ENCODE measurements around the gene TMEM125.

Gene TMEM125

GRCh38 chr1:43286533-43286932 is 16.8 kb downstream of the TMEM125 start:
- no CpG with 5 or more reads among the region's 5 CpGs for WGBS, 2 donors (ENCODE audit: extremely low coverage in 2 of 2, insufficient read length in 2 of 2, insufficient replicate concordance in 1 of 2)
- Histone ChIP-seq H3K9ac (ENCODE audit: low read depth, low read length, poor library complexity) (no peak overlapping the region), H3K36me3 (replicated peaks in 1 of 2; ENCODE audit: control insufficient read depth in 2 of 2, insufficient read depth in 2 of 2, low read length in 2 of 2) (no peaks in the 10 kb centered on the region), H2BK5ac (ENCODE audit: low read length) (no peak overlapping the region), H3K23ac (ENCODE audit: low read depth, low read length, poor library complexity) (no peak overlapping the region), H3K4me3 (ENCODE audit: low read length in 2 of 2) (no peak overlapping the region), H4K91ac (ENCODE audit: low read depth, low read length, poor library complexity) (no peak overlapping the region), H3K14ac (ENCODE audit: low read length) (no peak overlapping the region), H3K4me2 (ENCODE audit: insufficient read depth, low read length, poor library complexity, severe bottlenecking) (no peak overlapping the region), H3K4ac (ENCODE audit: low read length) (no peak overlapping the region), H2AFZ (ENCODE audit: low read length) (no peak overlapping the region), H3K27me3 (ENCODE audit: control insufficient read depth in 3 of 3, insufficient read depth in 3 of 3, low read depth in 1 of 3, low read length in 3 of 3) (peaks cover 0 to 32% (median 6%) of the 10 kb centered on the region in 3 experiments), H3K9me3 (replicated peaks in 1 of 2; ENCODE audit: control insufficient read depth in 2 of 2, insufficient read depth in 1 of 2, low read depth in 1 of 2, low read length in 2 of 2) (no peaks in the 10 kb centered on the region), H2AK5ac (ENCODE audit: low read depth, low read length) (no peak overlapping the region), H3K4me1 (ENCODE audit: control insufficient read depth in 2 of 2, insufficient read depth in 1 of 2, low read depth in 1 of 2, low read length in 2 of 2) (peaks cover 6 to 18% of the 10 kb centered on the region in 2 donors), H4K8ac (ENCODE audit: low read depth, low read length) (no peak overlapping the region), H3K79me1 (ENCODE audit: low read depth, low read length) (no peaks in the 10 kb centered on the region), H2BK12ac (ENCODE audit: low read length) (no peak overlapping the region), H2BK120ac (ENCODE audit: low read depth, low read length) (no peak overlapping the region), H2BK15ac (ENCODE audit: low read length) (no peak overlapping the region), H3K18ac (ENCODE audit: low read length) (no peak overlapping the region), H3K27ac (replicated peaks; ENCODE audit: low read length) (no peak overlapping the region)
- DNase-seq (ENCODE audit: low spot score), result no peak

GRCh38 chr1:43288058-43288784 is 18.4 kb downstream of the TMEM125 start:
- no peak for DNase-seq (ENCODE audit: low spot score)
- no peaks in the 10 kb centered on the region for H3K79me1 ChIP-seq (ENCODE audit: low read depth, low read length)
- WGBS, 2 donors (ENCODE audit: extremely low coverage in 2 of 2, insufficient read length in 2 of 2, insufficient replicate concordance in 1 of 2), result no CpG with 5 or more reads among the region's 9 CpGs
- no peak overlapping the region for H3K23ac ChIP-seq (ENCODE audit: low read depth, low read length, poor library complexity)
- H4K8ac ChIP-seq (ENCODE audit: low read depth, low read length), result no peak overlapping the region
- H3K9me3 ChIP-seq (replicated peaks in 1 of 2; ENCODE audit: control insufficient read depth in 2 of 2, insufficient read depth in 1 of 2, low read depth in 1 of 2, low read length in 2 of 2), result no peaks in the 10 kb centered on the region
- H2AK5ac ChIP-seq (ENCODE audit: low read depth, low read length), result no peak overlapping the region
- no peak overlapping the region for H4K91ac ChIP-seq (ENCODE audit: low read depth, low read length, poor library complexity)
- H3K27me3 ChIP-seq (ENCODE audit: control insufficient read depth in 3 of 3, insufficient read depth in 3 of 3, low read depth in 1 of 3, low read length in 3 of 3), result peaks cover 0 to 32% (median 6%) of the 10 kb centered on the region in 3 experiments
- H3K27ac ChIP-seq (replicated peaks; ENCODE audit: low read length), result no peak overlapping the region
- H3K4me1 ChIP-seq (ENCODE audit: control insufficient read depth in 2 of 2, insufficient read depth in 1 of 2, low read depth in 1 of 2, low read length in 2 of 2), result peaks cover 0 to 12% of the 10 kb centered on the region in 2 donors
- H2BK12ac ChIP-seq (ENCODE audit: low read length), result no peak overlapping the region
- no peak overlapping the region for H3K14ac ChIP-seq (ENCODE audit: low read length)
- no peak overlapping the region for H3K9ac ChIP-seq (ENCODE audit: low read depth, low read length, poor library complexity)
- no peak overlapping the region for H2BK15ac ChIP-seq (ENCODE audit: low read length)
- no peak overlapping the region for H3K18ac ChIP-seq (ENCODE audit: low read length)
- H3K4me3 ChIP-seq (ENCODE audit: low read length in 2 of 2), result no peak overlapping the region
- H2AFZ ChIP-seq (ENCODE audit: low read length), result no peak overlapping the region
- no peaks in the 10 kb centered on the region for H3K36me3 ChIP-seq (replicated peaks in 1 of 2; ENCODE audit: control insufficient read depth in 2 of 2, insufficient read depth in 2 of 2, low read length in 2 of 2)
- H2BK120ac ChIP-seq (ENCODE audit: low read depth, low read length), result no peak overlapping the region
- H3K4me2 ChIP-seq (ENCODE audit: insufficient read depth, low read length, poor library complexity, severe bottlenecking), result no peak overlapping the region
- no peak overlapping the region for H2BK5ac ChIP-seq (ENCODE audit: low read length)
- no peak overlapping the region for H3K4ac ChIP-seq (ENCODE audit: low read length)

GRCh38 chr1:43288785-43289706 is 19.3 kb downstream of the TMEM125 start:
- no peaks in the 10 kb centered on the region for H3K9me3 ChIP-seq (replicated peaks in 1 of 2; ENCODE audit: control insufficient read depth in 2 of 2, insufficient read depth in 1 of 2, low read depth in 1 of 2, low read length in 2 of 2)
- no CpG with 5 or more reads among the region's 12 CpGs for WGBS, 2 donors (ENCODE audit: extremely low coverage in 2 of 2, insufficient read length in 2 of 2, insufficient replicate concordance in 1 of 2)
- no peak overlapping the region for H3K27ac ChIP-seq (replicated peaks; ENCODE audit: low read length)
- H2BK120ac ChIP-seq (ENCODE audit: low read depth, low read length), result no peak overlapping the region
- DNase-seq (ENCODE audit: low spot score), result no peak
- H2BK12ac ChIP-seq (ENCODE audit: low read length), result no peak overlapping the region
- peaks cover 0 to 32% (median 6%) of the 10 kb centered on the region in 3 experiments for H3K27me3 ChIP-seq (ENCODE audit: control insufficient read depth in 3 of 3, insufficient read depth in 3 of 3, low read depth in 1 of 3, low read length in 3 of 3)
- H3K4ac ChIP-seq (ENCODE audit: low read length), result no peak overlapping the region
- no peak overlapping the region for H3K9ac ChIP-seq (ENCODE audit: low read depth, low read length, poor library complexity)
- no peak overlapping the region for H3K4me3 ChIP-seq (ENCODE audit: low read length in 2 of 2)
- H3K18ac ChIP-seq (ENCODE audit: low read length), result no peak overlapping the region
- no peaks in the 10 kb centered on the region for H3K79me1 ChIP-seq (ENCODE audit: low read depth, low read length)
- no peak overlapping the region for H2AFZ ChIP-seq (ENCODE audit: low read length)
- no peak overlapping the region for H2BK5ac ChIP-seq (ENCODE audit: low read length)
- H4K8ac ChIP-seq (ENCODE audit: low read depth, low read length), result no peak overlapping the region
- no peak overlapping the region for H3K23ac ChIP-seq (ENCODE audit: low read depth, low read length, poor library complexity)
- H3K14ac ChIP-seq (ENCODE audit: low read length), result no peak overlapping the region
- no peak overlapping the region for H2AK5ac ChIP-seq (ENCODE audit: low read depth, low read length)
- H4K91ac ChIP-seq (ENCODE audit: low read depth, low read length, poor library complexity), result no peak overlapping the region
- peaks cover 0 to 12% of the 10 kb centered on the region in 2 donors for H3K4me1 ChIP-seq (ENCODE audit: control insufficient read depth in 2 of 2, insufficient read depth in 1 of 2, low read depth in 1 of 2, low read length in 2 of 2)
- H3K36me3 ChIP-seq (replicated peaks in 1 of 2; ENCODE audit: control insufficient read depth in 2 of 2, insufficient read depth in 2 of 2, low read length in 2 of 2), result no peaks in the 10 kb centered on the region
- no peak overlapping the region for H2BK15ac ChIP-seq (ENCODE audit: low read length)
- H3K4me2 ChIP-seq (ENCODE audit: insufficient read depth, low read length, poor library complexity, severe bottlenecking), result no peak overlapping the region

GRCh38 chr1:43292216-43292615 is 22.4 kb downstream of the TMEM125 start:
- Histone ChIP-seq H3K4me3 (ENCODE audit: low read length in 2 of 2) (no peak overlapping the region), H3K36me3 (replicated peaks in 1 of 2; ENCODE audit: control insufficient read depth in 2 of 2, insufficient read depth in 2 of 2, low read length in 2 of 2) (no peaks in the 10 kb centered on the region), H3K9ac (ENCODE audit: low read depth, low read length, poor library complexity) (no peak overlapping the region), H3K4me2 (ENCODE audit: insufficient read depth, low read length, poor library complexity, severe bottlenecking) (no peak overlapping the region), H2BK15ac (ENCODE audit: low read length) (no peak overlapping the region), H3K18ac (ENCODE audit: low read length) (no peak overlapping the region), H2BK5ac (ENCODE audit: low read length) (no peak overlapping the region), H3K79me1 (ENCODE audit: low read depth, low read length) (no peaks in the 10 kb centered on the region), H3K27me3 (ENCODE audit: control insufficient read depth in 3 of 3, insufficient read depth in 3 of 3, low read depth in 1 of 3, low read length in 3 of 3) (peaks cover 0 to 20% (median 2%) of the 10 kb centered on the region in 3 experiments), H4K8ac (ENCODE audit: low read depth, low read length) (no peak overlapping the region), H2BK120ac (ENCODE audit: low read depth, low read length) (no peak overlapping the region), H3K9me3 (replicated peaks in 1 of 2; ENCODE audit: control insufficient read depth in 2 of 2, insufficient read depth in 1 of 2, low read depth in 1 of 2, low read length in 2 of 2) (no peaks in the 10 kb centered on the region), H3K4me1 (ENCODE audit: control insufficient read depth in 2 of 2, insufficient read depth in 1 of 2, low read depth in 1 of 2, low read length in 2 of 2) (peaks cover 4 to 16% of the 10 kb centered on the region in 2 donors), H4K91ac (ENCODE audit: low read depth, low read length, poor library complexity) (no peak overlapping the region), H3K23ac (ENCODE audit: low read depth, low read length, poor library complexity) (no peak overlapping the region), H2BK12ac (ENCODE audit: low read length) (no peak overlapping the region), H2AFZ (ENCODE audit: low read length) (no peak overlapping the region), H3K4ac (ENCODE audit: low read length) (no peak overlapping the region), H3K14ac (ENCODE audit: low read length) (no peak overlapping the region), H2AK5ac (ENCODE audit: low read depth, low read length) (no peak overlapping the region), H3K27ac (replicated peaks; ENCODE audit: low read length) (no peak overlapping the region)
- DNase-seq (ENCODE audit: low spot score), result no peak
- WGBS, 2 donors (ENCODE audit: extremely low coverage in 2 of 2, insufficient read length in 2 of 2, insufficient replicate concordance in 1 of 2), result no CpG with 5 or more reads among the region's 7 CpGs

All from neuronal stem cell (in vitro differentiated cells).